ENCODE measurements around the gene IDS.

The IDS gene

DNA sequence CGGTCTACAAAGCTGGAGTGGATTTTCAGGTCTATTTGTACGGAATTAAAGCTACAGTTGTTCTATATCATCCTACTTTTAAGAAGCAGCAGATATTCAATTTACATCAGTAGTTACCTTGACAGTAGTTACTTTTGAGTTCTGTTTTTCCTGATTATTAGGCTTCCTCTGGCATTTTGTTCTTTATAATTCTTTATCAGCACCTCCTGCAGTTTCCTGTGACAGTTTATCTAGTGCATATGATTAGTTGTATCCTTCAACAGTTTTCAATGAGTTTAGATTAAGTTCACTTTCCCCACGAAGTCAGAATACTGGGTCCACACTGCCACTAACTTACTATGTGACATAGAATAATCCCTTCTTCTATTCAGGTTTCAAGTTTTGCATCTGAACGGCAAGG, 71.7 kb downstream of the IDS start:
- Histone ChIP-seq H3K4me2 (ENCODE audit: low read length) (no peak overlapping the region), H3K4me1 (ENCODE audit: control insufficient read depth, low read length) (no peaks in the 10 kb centered on the region), H3F3A (ENCODE audit: control insufficient read depth, insufficient read depth) (no peaks in the 10 kb centered on the region), H3K27ac (ENCODE audit: low read depth, low read length) (no peak overlapping the region), H3K9me2 (replicated peaks; ENCODE audit: control insufficient read depth, low read length) (no peaks in the 10 kb centered on the region), H3K4me3 (ENCODE audit: low read length) (no peak overlapping the region), H3K9me3 (ENCODE audit: control insufficient read depth, insufficient read depth, low read length) (no peaks in the 10 kb centered on the region), H3K27me3 (ENCODE audit: control insufficient read depth, low read length) (no peaks in the 10 kb centered on the region), H3K36me3 (ENCODE audit: control insufficient read depth, low read length) (no peaks in the 10 kb centered on the region), H3K79me2 (ENCODE audit: control insufficient read depth, low read length) (no peaks in the 10 kb centered on the region), H4K20me1 (ENCODE audit: control insufficient read depth, insufficient read depth, low read depth, low read length) (no peaks in the 10 kb centered on the region)
- TF ChIP-seq CTCF (IDR thresholded peaks at IDR 0.05; ENCODE audit: low read depth, low read length, poor library complexity, severe bottlenecking) (no peak), EZH2phosphoT487 (IDR thresholded peaks at IDR 0.05; ENCODE audit: borderline replicate concordance, low read length) (no peak)

GRCh38 chrX:149433051-149433450, 72.1 kb downstream of the IDS start:
- H4K20me1 ChIP-seq (ENCODE audit: control insufficient read depth, insufficient read depth, low read depth, low read length) = no peaks in the 10 kb centered on the region
- no peaks in the 10 kb centered on the region for H3K4me1 ChIP-seq (ENCODE audit: control insufficient read depth, low read length)
- H3K79me2 ChIP-seq (ENCODE audit: control insufficient read depth, low read length) = no peaks in the 10 kb centered on the region
- H3K27me3 ChIP-seq (ENCODE audit: control insufficient read depth, low read length) = no peaks in the 10 kb centered on the region
- no peaks in the 10 kb centered on the region for H3K36me3 ChIP-seq (ENCODE audit: control insufficient read depth, low read length)
- no peaks in the 10 kb centered on the region for H3K9me3 ChIP-seq (ENCODE audit: control insufficient read depth, insufficient read depth, low read length)
- TF ChIP-seq EZH2phosphoT487 (IDR thresholded peaks at IDR 0.05; ENCODE audit: borderline replicate concordance, low read length) = no peak
- TF ChIP-seq CTCF (IDR thresholded peaks at IDR 0.05; ENCODE audit: low read depth, low read length, poor library complexity, severe bottlenecking) = no peak
- H3K9me2 ChIP-seq (replicated peaks; ENCODE audit: control insufficient read depth, low read length) = no peaks in the 10 kb centered on the region
- no peak overlapping the region for H3K27ac ChIP-seq (ENCODE audit: low read depth, low read length)
- H3K4me3 ChIP-seq (ENCODE audit: low read length) = no peak overlapping the region
- H3K4me2 ChIP-seq (ENCODE audit: low read length) = no peak overlapping the region
- no peaks in the 10 kb centered on the region for H3F3A ChIP-seq (ENCODE audit: control insufficient read depth, insufficient read depth)
